ENCODE measurements around the gene KRTAP9-7.

- TF ChIP-seq CTCF (IDR thresholded peaks at IDR 0.05): no peak
- TF ChIP-seq REST (IDR thresholded peaks at IDR 0.05; ENCODE audit: insufficient read depth in 1 of 2, low read depth in 2 of 2, low read length in 1 of 2): no peak
Measured at GRCh38 chr17:41263212-41263611, 12.3 kb upstream of the KRTAP9-7 start.
